Activated gamma-delta T cell treated with anti-CD3 and anti-CD28 coated beads, Interleukin-2, amount 50 U/mL, for 16 hours (primary cell): ENCODE results near the gene CMIP.
"Not testable (repeated sequence)": the region's sequence is repeated elsewhere in the genome, so short reads cannot be mapped to it uniquely, and the experiment has no call there.

Experiments used
- DNase-seq: peaks from one replicate; pipeline ENCODE4 v3.0.0-alpha.2; 2020; ENCODE audit warnings: low read depth

CMIP gene

GRCh38 chr16:81568749-81569087 lies 124.1 kb downstream of the CMIP start:
- no peak for DNase-seq

- no peak for DNase-seq
Observed at GRCh38 chr16:81569361-81570034, 124.9 kb downstream of the CMIP start.

- no peak for DNase-seq
Observed at GRCh38 chr16:81570151-81570846, 125.7 kb downstream of the CMIP start.

GRCh38 chr16:81571175-81571574 lies 126.6 kb downstream of the CMIP start:
- DNase-seq: no peak

- DNase-seq: no peak
Observed at GRCh38 chr16:81571592-81572385, 127.2 kb downstream of the CMIP start.

GRCh38 chr16:81572386-81573144 lies 128.0 kb downstream of the CMIP start:
- no peak for DNase-seq

- DNase-seq: no peak
Observed at GRCh38 chr16:81573533-81574020, 129.0 kb downstream of the CMIP start.

GRCh38 chr16:81574168-81574567 lies 129.6 kb downstream of the CMIP start:
- no peak for DNase-seq

- no peak for DNase-seq
Observed at GRCh38 chr16:81575307-81575706, 130.7 kb downstream of the CMIP start.

GRCh38 chr16:81575834-81576233 lies 131.2 kb downstream of the CMIP start:
- DNase-seq: no peak

GRCh38 chr16:81576696-81577095 lies 132.1 kb downstream of the CMIP start:
- no peak for DNase-seq

- DNase-seq: not testable (repeated sequence)
Observed at GRCh38 chr16:81577272-81577671, 132.7 kb downstream of the CMIP start.

- no peak for DNase-seq
Observed at GRCh38 chr16:81578076-81578475, 133.5 kb downstream of the CMIP start.

GRCh38 chr16:81578636-81579413 lies 134.2 kb downstream of the CMIP start:
- no peak for DNase-seq

GRCh38 chr16:81581107-81581506 lies 136.5 kb downstream of the CMIP start:
- no peak for DNase-seq

- no peak for DNase-seq
Observed at GRCh38 chr16:81582655-81583441, 138.2 kb downstream of the CMIP start.

GRCh38 chr16:81583893-81584631 lies 139.5 kb downstream of the CMIP start:
- DNase-seq: no peak

- DNase-seq: no peak
Observed at GRCh38 chr16:81585785-81586184, 141.2 kb downstream of the CMIP start.

- no peak for DNase-seq
Observed at GRCh38 chr16:81586417-81586816, 141.8 kb downstream of the CMIP start.
